Parathyroid adenoma (tissue), 2 donors: ENCODE measurements around the gene NLGN1.
A peak's percentile ranks its signal among the peaks of the same experiment; 100 is the strongest.

Experiments
- H2AFZ ChIP-seq: fragments of 300-600 bp; sonication (generic); one replicate; pipeline ENCODE4 v1.7.0; 2017; ENCODE audit warnings: antibody characterized with exemption, mild to moderate bottlenecking
- H3K27ac ChIP-seq: fragments of 300-600 bp; sonication (generic); one replicate; pipeline ENCODE4 v1.7.0; 2017
- H3K27me3 ChIP-seq: fragments of 300-600 bp; sonication (generic); one replicate; pipeline ENCODE4 v1.7.0; 2017; ENCODE audit warnings: low read length; ENCODE audit not compliant: control insufficient read depth, insufficient read depth
- H3K36me3 ChIP-seq: fragments of 300-600 bp; sonication (generic); one replicate; pipeline ENCODE4 v1.7.0; 2017; ENCODE audit warnings: low read length; ENCODE audit not compliant: control insufficient read depth, insufficient read depth
- H3K4me1 ChIP-seq: fragments of 300-600 bp; sonication (generic); one replicate; pipeline ENCODE4 v1.7.0; 2017; ENCODE audit warnings: control low read depth
- H3K4me2 ChIP-seq: fragments of 300-600 bp; sonication (generic); one replicate; pipeline ENCODE4 v1.7.0; 2017; ENCODE audit warnings: low read length
- H3K4me3 ChIP-seq: fragments of 300-600 bp; sonication (generic); one replicate; pipeline ENCODE4 v1.7.0; 2017; ENCODE audit warnings: low read depth, low read length
- H3K79me2 ChIP-seq: fragments of 300-600 bp; sonication (generic); one replicate; pipeline ENCODE4 v1.7.0; 2017; ENCODE audit warnings: control low read depth
- H3K9ac ChIP-seq: fragments of 300-600 bp; sonication (generic); one replicate; pipeline ENCODE4 v1.7.0; 2017; ENCODE audit warnings: mild to moderate bottlenecking
- H3K9me3 ChIP-seq: fragments of 300-600 bp; sonication (generic); one replicate; pipeline ENCODE4 v1.7.0; 2017; ENCODE audit warnings: low read length; ENCODE audit not compliant: control insufficient read depth
- TF ChIP-seq, protein P1 (sequence below): fragments of 300-600 bp; sonication (generic); IDR thresholded peaks from one replicate; pipeline ENCODE4 v1.7.0; 2017; ENCODE audit warnings: antibody characterized with exemption, mild to moderate bottlenecking
- donor health status: primary hyperparathyroidism.

NLGN1 gene

DNA sequence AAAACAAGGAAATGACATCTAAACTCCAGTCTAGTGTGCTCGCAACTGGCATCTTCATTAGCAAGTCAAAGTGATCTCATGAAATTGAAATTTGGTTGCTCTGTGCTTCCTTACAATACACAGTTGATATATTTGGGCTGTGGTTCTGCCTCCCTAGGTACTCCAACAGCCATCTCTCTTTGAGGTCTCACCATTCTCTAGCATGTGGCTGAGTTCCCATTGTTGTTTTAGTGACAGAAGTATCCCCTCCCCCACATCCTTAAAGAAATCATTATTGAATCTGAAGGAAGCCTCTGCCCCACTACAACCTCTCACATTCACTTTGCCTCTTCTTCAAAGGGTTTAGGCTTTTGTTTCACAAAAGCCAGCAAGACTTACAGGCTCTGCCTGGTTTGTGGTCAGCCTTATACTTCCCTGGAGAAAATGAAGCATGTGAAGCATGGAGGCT, 516.5 kb downstream of the NLGN1 start:
- Histone ChIP-seq H3K79me2 (no peaks in the 10 kb centered on the region), H3K36me3 (no peaks in the 10 kb centered on the region), H3K27me3 (no peaks in the 10 kb centered on the region), H2AFZ (no peak overlapping the region), H3K9ac (no peak overlapping the region), H3K4me1 (no peaks in the 10 kb centered on the region), H3K4me3 (no peak overlapping the region), H3K9me3 (no peaks in the 10 kb centered on the region), H3K4me2 (no peak overlapping the region), H3K27ac (no peak overlapping the region)
- TF ChIP-seq, protein P1, sequence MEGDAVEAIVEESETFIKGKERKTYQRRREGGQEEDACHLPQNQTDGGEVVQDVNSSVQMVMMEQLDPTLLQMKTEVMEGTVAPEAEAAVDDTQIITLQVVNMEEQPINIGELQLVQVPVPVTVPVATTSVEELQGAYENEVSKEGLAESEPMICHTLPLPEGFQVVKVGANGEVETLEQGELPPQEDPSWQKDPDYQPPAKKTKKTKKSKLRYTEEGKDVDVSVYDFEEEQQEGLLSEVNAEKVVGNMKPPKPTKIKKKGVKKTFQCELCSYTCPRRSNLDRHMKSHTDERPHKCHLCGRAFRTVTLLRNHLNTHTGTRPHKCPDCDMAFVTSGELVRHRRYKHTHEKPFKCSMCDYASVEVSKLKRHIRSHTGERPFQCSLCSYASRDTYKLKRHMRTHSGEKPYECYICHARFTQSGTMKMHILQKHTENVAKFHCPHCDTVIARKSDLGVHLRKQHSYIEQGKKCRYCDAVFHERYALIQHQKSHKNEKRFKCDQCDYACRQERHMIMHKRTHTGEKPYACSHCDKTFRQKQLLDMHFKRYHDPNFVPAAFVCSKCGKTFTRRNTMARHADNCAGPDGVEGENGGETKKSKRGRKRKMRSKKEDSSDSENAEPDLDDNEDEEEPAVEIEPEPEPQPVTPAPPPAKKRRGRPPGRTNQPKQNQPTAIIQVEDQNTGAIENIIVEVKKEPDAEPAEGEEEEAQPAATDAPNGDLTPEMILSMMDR, result no peak

DNA sequence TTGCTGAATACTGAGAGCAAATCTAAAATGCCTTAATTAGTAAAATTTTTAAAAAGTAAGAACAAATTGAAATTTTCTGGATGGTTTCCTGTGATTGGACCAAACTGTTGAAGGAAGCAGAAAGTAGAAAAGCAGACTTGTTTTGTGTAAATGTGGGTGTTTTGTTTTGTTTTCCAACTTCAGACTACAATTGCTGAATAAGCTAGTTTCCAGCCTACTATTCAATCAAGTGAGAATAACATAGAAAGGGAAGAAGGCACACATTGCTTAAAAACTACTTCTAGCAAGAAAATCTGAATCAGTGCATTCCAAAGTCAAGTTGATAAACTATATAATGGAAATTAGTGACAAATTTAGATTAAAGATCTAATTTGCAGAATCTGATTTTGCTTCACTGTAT, 519.3 kb downstream of the NLGN1 start:
- Histone ChIP-seq H3K36me3 (no peaks in the 10 kb centered on the region), H3K4me3 (no peak overlapping the region), H3K4me1 (no peaks in the 10 kb centered on the region), H3K4me2 (peak overlapping the region; percentile 37), H3K27me3 (no peaks in the 10 kb centered on the region), H3K9ac (no peak overlapping the region), H3K9me3 (no peaks in the 10 kb centered on the region), H3K79me2 (no peaks in the 10 kb centered on the region), H3K27ac (no peak overlapping the region), H2AFZ (no peak overlapping the region)
- TF ChIP-seq, protein P1, result no peak

DNA sequence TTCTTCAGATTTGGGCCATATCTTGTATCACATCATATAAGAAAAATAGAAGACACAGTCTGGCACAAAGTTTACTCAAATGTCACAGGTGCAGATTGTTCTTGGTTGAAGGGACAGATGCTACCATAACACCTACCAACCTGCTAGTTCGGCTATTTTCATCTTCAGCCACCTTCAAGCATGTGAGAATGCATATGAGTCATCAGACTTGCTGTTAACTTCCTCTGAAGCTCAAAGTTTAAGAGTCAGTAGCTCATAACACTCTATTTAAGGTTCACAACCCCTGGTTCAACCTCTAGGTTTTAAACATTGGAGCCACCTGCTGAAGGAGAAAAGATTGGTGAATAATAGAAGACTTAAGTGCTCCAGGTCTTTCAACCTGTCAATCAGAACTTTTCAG, 522.8 kb downstream of the NLGN1 start:
- Histone ChIP-seq H3K27me3 (no peaks in the 10 kb centered on the region), H3K9me3 (no peaks in the 10 kb centered on the region), H2AFZ (no peak overlapping the region), H3K79me2 (no peaks in the 10 kb centered on the region), H3K9ac (no peak overlapping the region), H3K4me3 (no peak overlapping the region), H3K27ac (no peak overlapping the region), H3K36me3 (no peaks in the 10 kb centered on the region), H3K4me1 (no peaks in the 10 kb centered on the region), H3K4me2 (no peak overlapping the region)
- TF ChIP-seq, protein P1, result no peak

DNA sequence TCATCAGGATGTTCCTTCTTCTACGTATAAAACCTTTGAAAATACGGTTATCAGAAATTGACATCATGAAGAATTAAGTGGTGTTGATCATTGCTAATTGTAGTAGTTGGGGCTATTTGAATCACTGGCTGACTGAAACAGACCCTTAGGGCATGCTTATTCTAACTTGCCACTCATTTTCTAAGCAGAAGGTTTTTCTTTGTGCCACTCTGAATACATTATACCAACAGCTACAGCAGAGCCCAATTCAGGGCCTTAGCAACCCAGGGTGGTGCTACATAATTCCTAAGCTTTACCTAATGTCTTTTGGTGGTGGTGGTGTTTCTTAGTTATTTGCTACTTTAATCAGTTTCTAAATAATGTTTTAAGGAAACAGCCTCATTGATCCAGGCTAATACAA, 524.2 kb downstream of the NLGN1 start:
- no peak overlapping the region for H3K27ac ChIP-seq

DNA sequence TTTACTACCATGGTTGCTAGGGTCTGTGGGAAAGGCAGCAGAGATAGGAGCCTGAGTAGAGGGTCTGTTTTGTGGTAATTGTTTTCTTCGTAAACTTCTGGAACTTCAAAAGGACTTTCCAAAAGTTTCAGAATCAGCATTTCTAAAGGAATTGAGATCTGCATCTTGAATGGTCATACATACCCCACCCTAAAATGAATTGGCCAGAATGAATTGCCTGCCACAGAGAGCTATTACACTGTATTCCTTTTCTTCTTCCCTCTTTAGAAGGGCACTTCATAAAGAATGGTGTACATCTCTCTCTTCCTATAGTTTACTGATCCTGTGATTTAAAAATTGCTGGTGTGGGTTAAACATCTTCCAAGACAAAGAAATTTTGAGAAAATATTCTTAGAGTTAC, 525.7 kb downstream of the NLGN1 start:
- no peak overlapping the region for H3K27ac ChIP-seq
- no peaks in the 10 kb centered on the region for H3K4me1 ChIP-seq
- H3K79me2 ChIP-seq, result no peaks in the 10 kb centered on the region
- no peak overlapping the region for H3K9ac ChIP-seq
- H2AFZ ChIP-seq, result no peak overlapping the region
- H3K36me3 ChIP-seq, result no peaks in the 10 kb centered on the region
- TF ChIP-seq, protein P1, result no peak
- no peak overlapping the region for H3K4me3 ChIP-seq
- H3K9me3 ChIP-seq, result no peaks in the 10 kb centered on the region
- no peak overlapping the region for H3K4me2 ChIP-seq
- H3K27me3 ChIP-seq, result no peaks in the 10 kb centered on the region

More for the DNA sequence above, 524.2 kb downstream of the NLGN1 start:
- H3K4me2 ChIP-seq, result no peak overlapping the region
- H3K27me3 ChIP-seq, result no peaks in the 10 kb centered on the region
- TF ChIP-seq, protein P1, result no peak
- no peaks in the 10 kb centered on the region for H3K4me1 ChIP-seq
- H3K4me3 ChIP-seq, result no peak overlapping the region
- no peaks in the 10 kb centered on the region for H3K79me2 ChIP-seq
- no peak overlapping the region for H2AFZ ChIP-seq
- no peaks in the 10 kb centered on the region for H3K36me3 ChIP-seq
- H3K9me3 ChIP-seq, result no peaks in the 10 kb centered on the region
- H3K9ac ChIP-seq, result no peak overlapping the region
